PC-3 (cell line): ENCODE results near the gene OSR1. TPM values are rescaled to one million over a fixed set of nuclear protein-coding genes. Genes with fewer than 3 reads are reported as not detected.

ENCODE experiments used
- ATAC-seq: fragments of 200-7000 bp; cut with Tn5 transposase; 2 replicates; pipeline ENCODE4 v1.9.1; 2020; ENCODE audit warnings: mild to moderate bottlenecking, moderate library complexity
- Bru-seq: library from RNA; stranded (reverse); fragments of 400-500 nt; gene quantifications from one replicate; lab custom pipeline; 2021; lab: Mats Ljungman, UMichigan
- BruChase-seq, 2 experiments: library from RNA; stranded (reverse); fragments of 400-500 nt; gene quantifications; one replicate each; lab custom pipeline; 2021; lab: Mats Ljungman, UMichigan
- BruUV-seq: library from RNA; stranded (reverse); fragments of 400-500 nt; replicated peaks from 2 replicates; lab custom pipeline; 2021; lab: Mats Ljungman, UMichigan
- CTCF ChIA-PET: fragments of 300-600 bp; sonication (Branson Sonifier 250); formaldehyde crosslinking; loops from one replicate; lab custom pipeline; 2022; ENCODE audit warnings: antibody characterized with exemption; lab: Charles Lee
- POLR2A ChIA-PET: fragments of 300-600 bp; sonication (Branson Sonifier 250); formaldehyde crosslinking; loops from one replicate; lab custom pipeline; 2022; ENCODE audit warnings: antibody characterized with exemption; ENCODE audit not compliant: unreplicated experiment; lab: Charles Lee
- DNase-seq: peaks from one replicate; pipeline ENCODE4 v3.0.0-alpha.2; 2015
- H2AFZ ChIP-seq: fragments of 300-600 bp; sonication (generic); 2 replicates; pipeline ENCODE4 v1.6.0; 2016; ENCODE audit warnings: antibody characterized with exemption, low read length
- H3F3A ChIP-seq: fragments of 300-600 bp; sonication (generic); one replicate; pipeline ENCODE4 v1.6.0; 2017; ENCODE audit warnings: antibody characterized with exemption, low read length, control low read depth, mild to moderate bottlenecking; ENCODE audit not compliant: unreplicated experiment
- H3K27ac ChIP-seq: fragments of 300-600 bp; sonication (generic); 2 replicates; pipeline ENCODE4 v1.5.1; 2016; ENCODE audit warnings: mild to moderate bottlenecking, low read length
- H3K27me3 ChIP-seq: fragments of 300-600 bp; sonication (generic); 2 replicates; pipeline ENCODE4 v1.6.1; 2016; ENCODE audit warnings: low read length, mixed read lengths
- H3K36me3 ChIP-seq: fragments of 300-600 bp; sonication (generic); 2 replicates; pipeline ENCODE4 v1.6.1; 2016; ENCODE audit warnings: low read depth, mixed run types, low read length, mixed read lengths
- H3K4me1 ChIP-seq: fragments of 300-600 bp; sonication (generic); 2 replicates; pipeline ENCODE4 v1.5.1; 2016; ENCODE audit warnings: low read length; ENCODE audit not compliant: insufficient read depth
- H3K4me2 ChIP-seq: fragments of 300-600 bp; sonication (generic); 2 replicates; pipeline ENCODE4 v1.6.0; 2016; ENCODE audit warnings: low read length
- H3K4me3 ChIP-seq: fragments of 300-600 bp; sonication (generic); 2 replicates; pipeline ENCODE4 v1.5.1; 2016; ENCODE audit warnings: mild to moderate bottlenecking, low read length, mixed read lengths
- H3K79me2 ChIP-seq: fragments of 300-600 bp; sonication (generic); 2 replicates; pipeline ENCODE4 v1.6.1; 2017; ENCODE audit warnings: low read length, mixed read lengths
- H3K9ac ChIP-seq: fragments of 300-600 bp; sonication (generic); 2 replicates; pipeline ENCODE4 v1.6.0; 2016; ENCODE audit warnings: mild to moderate bottlenecking, low read length
- H3K9me2 ChIP-seq: fragments of 300-600 bp; sonication (generic); replicated peaks from 2 replicates; pipeline ENCODE4 v1.6.1; 2016; ENCODE audit warnings: mixed run types, low read length, mixed read lengths
- H3K9me3 ChIP-seq: fragments of 300-600 bp; sonication (generic); 2 replicates; pipeline ENCODE4 v1.6.1; 2016; ENCODE audit warnings: low read length, mixed read lengths
- H4K20me1 ChIP-seq: fragments of 300-600 bp; sonication (generic); 2 replicates; pipeline ENCODE4 v1.6.1; 2016; ENCODE audit warnings: low read length, mixed read lengths
- EZH2 ChIP-seq: fragments of 300-600 bp; sonication (generic); IDR thresholded peaks from one replicate; pipeline ENCODE4 v1.6.1; 2017; ENCODE audit warnings: antibody characterized with exemption, mild to moderate bottlenecking, low read length; ENCODE audit not compliant: unreplicated experiment
- EZH2phosphoT487 ChIP-seq: fragments of 300-600 bp; sonication (generic); IDR thresholded peaks from 2 replicates; pipeline ENCODE4 v1.6.1; 2018; ENCODE audit warnings: mild to moderate bottlenecking, antibody characterized with exemption, low read length, borderline replicate concordance
- intact Hi-C: fragments of 100-400 bp; cut with micrococcal nuclease; formaldehyde crosslinking; loops from 2 replicates; pipeline ENCODE4 v1.9.0; 2023
- long read RNA-seq: library from polyadenylated mRNA; unstranded; transcript quantifications from one replicate; pipeline ENCODE4 v2.0.0, GENCODE V29; 2021; ENCODE audit not compliant: unreplicated experiment
- total RNA-seq: library from RNA; depleted of rRNA; stranded (reverse); fragments of >200 nt; gene quantifications from 2 replicates; pipeline ENCODE4 v1.2.3, GENCODE V29; 2014; rRNA removed
- TF ChIP-seq, protein P1 (sequence below): fragments of 300-600 bp; sonication (generic); conservative IDR thresholded peaks from 2 replicates; pipeline ENCODE4 v1.5.1; 2017; ENCODE audit warnings: antibody characterized with exemption, low read depth, mild to moderate bottlenecking, low read length

The OSR1 gene
- 30.6 and 33.5 TPM in 2 replicates for total RNA-seq
- Bru-seq, nascent RNA, result percentile 80 among the genes with signal in this experiment
- BruChase-seq, experiment 1, labeled RNA remaining after a 6-hour chase, result percentile 65 among the genes with signal in this experiment
- percentile 80 among the genes with signal in this experiment for BruChase-seq, experiment 2, labeled RNA remaining after a 2-hour chase
- long read RNA-seq, full-length matches to known transcripts, result 22 of 28 reads
- long read RNA-seq, partial matches to known transcripts, result 1 of 28 reads
- long read RNA-seq, other reads (novel, unspliced or antisense), result 5 of 28 reads

DNA sequence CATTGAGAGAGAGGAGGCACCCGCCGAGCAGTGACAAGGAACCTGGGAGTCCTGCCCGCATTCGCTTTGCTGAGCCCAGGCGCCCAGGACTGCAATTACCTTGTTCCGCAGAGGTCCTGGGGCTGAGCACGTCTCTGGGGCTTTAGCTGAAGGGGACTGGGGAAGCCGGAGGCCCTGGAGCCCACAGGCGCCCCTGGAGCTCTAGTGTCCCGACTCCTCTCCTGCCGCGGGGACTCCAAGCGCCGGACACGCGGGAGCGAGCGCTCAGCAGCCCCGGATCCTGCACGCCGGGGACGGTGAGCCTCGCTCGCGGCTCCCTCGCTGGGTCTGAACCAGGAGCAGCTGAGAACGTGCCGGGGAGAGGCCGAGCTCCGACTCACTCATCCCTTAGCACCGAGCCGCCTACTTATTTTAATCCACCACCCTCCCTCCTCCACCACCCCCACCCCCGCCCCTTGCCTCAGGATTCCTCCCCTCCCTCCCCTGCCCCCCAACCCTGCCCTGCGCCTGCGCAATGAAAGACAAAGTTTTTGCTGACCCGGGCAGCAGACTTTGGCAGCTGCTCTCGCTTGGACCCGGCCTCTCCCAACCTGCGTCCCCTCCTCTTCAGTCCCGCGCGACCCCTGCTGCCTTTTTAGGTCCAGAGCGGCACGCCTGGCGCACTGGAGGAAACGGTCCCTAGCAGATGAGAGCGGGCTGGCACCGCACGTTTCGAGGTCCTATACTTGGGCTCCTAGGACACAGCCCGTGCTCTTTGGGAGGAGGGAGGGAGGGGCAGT, at the start of gene OSR1:
Gene OSR1 (minus strand): TSS at position 382 of the 779 bp plus-strand sequence. CDS start 4,818 bp downstream, outside the sequence.
- peak within 1 kb of the TSS; percentile 95 for H3K4me3 ChIP-seq
- no peaks in the 10 kb centered on the region for H4K20me1 ChIP-seq
- ATAC-seq (peak; percentile 65), DNase-seq (peak; percentile 71)
- BruUV-seq, result no TSS peak
- CTCF ChIA-PET, result no interaction called here
- H2AFZ ChIP-seq, result peak within 1 kb of the TSS; percentile 96
- H3K4me1 ChIP-seq, result peaks cover 28% of the 10 kb centered on the region
- H3K4me2 ChIP-seq, result peak within 1 kb of the TSS; percentile 96
- H3K79me2 ChIP-seq, result peaks cover 39% of the 10 kb centered on the region
- peak within 1 kb of the TSS; percentile 38 for H3K27ac ChIP-seq
- H3K27me3 ChIP-seq, result no peaks in the 10 kb centered on the region
- H3K9me3 ChIP-seq, result no peaks in the 10 kb centered on the region
- H3F3A ChIP-seq, result no peaks in the 10 kb centered on the region
- H3K9ac ChIP-seq, result peak within 1 kb of the TSS; percentile 83
- intact Hi-C loops, result loop anchor here (1.0 to 5.0 kb wide), 4 partner anchors 51 to 923 kb away; no protein-coding TSS in a partner anchor
- H3K36me3 ChIP-seq, result no peaks in the 10 kb centered on the region
- no peaks in the 10 kb centered on the region for H3K9me2 ChIP-seq
- POLR2A ChIA-PET, result interaction anchor here (0.6 to 0.9 kb wide), 2 partner anchors 133 to 217 kb away, joined by 3 read pairs; no protein-coding TSS in a partner anchor
- TF ChIP-seq, protein P1, sequence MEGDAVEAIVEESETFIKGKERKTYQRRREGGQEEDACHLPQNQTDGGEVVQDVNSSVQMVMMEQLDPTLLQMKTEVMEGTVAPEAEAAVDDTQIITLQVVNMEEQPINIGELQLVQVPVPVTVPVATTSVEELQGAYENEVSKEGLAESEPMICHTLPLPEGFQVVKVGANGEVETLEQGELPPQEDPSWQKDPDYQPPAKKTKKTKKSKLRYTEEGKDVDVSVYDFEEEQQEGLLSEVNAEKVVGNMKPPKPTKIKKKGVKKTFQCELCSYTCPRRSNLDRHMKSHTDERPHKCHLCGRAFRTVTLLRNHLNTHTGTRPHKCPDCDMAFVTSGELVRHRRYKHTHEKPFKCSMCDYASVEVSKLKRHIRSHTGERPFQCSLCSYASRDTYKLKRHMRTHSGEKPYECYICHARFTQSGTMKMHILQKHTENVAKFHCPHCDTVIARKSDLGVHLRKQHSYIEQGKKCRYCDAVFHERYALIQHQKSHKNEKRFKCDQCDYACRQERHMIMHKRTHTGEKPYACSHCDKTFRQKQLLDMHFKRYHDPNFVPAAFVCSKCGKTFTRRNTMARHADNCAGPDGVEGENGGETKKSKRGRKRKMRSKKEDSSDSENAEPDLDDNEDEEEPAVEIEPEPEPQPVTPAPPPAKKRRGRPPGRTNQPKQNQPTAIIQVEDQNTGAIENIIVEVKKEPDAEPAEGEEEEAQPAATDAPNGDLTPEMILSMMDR, result no peak
- no peak for TF ChIP-seq EZH2phosphoT487
- no peak for TF ChIP-seq EZH2

DNA sequence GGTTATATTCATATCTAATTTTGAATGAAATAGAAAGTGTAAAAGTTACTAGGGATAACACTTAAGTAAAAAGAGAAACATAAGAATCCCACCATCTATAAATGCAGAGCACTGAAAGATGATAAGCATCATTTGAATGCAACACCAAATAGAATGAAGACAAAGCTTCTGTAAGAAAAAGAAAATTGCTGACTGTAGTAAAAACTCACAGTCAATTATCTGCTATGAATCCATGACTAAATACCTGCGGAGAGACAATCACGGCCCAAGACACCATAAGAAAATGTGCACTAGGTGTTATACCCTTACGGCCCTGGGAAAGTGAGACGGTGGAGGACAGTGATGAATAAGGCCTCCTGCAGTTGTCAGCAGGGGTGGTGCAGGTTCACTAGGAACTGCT, 45.4 kb upstream of the OSR1 start:
- intact Hi-C loops, result loop anchor here (10.0 kb wide), 1 partner anchor 141 kb away; no protein-coding TSS in a partner anchor

More for the DNA sequence above, 45.4 kb upstream of the OSR1 start:
- ATAC-seq (peak; percentile 59), DNase-seq (no peak)
- H3K27ac ChIP-seq, result no peak overlapping the region
- no peak overlapping the region for H3K9ac ChIP-seq
- no peak overlapping the region for H2AFZ ChIP-seq
- no TSS peak for BruUV-seq
- no peaks in the 10 kb centered on the region for H3K27me3 ChIP-seq
- no peaks in the 10 kb centered on the region for H3K9me3 ChIP-seq
- ChIA-PET CTCF (no interaction called here), POLR2A (no interaction called here)
- H3K79me2 ChIP-seq, result no peaks in the 10 kb centered on the region
- H3K4me1 ChIP-seq, result no peaks in the 10 kb centered on the region
- no peaks in the 10 kb centered on the region for H3F3A ChIP-seq
- H3K36me3 ChIP-seq, result no peaks in the 10 kb centered on the region
- no peak for TF ChIP-seq EZH2
- TF ChIP-seq, protein P1, result no peak
- TF ChIP-seq EZH2phosphoT487, result no peak
- H3K4me2 ChIP-seq, result no peak overlapping the region
- no peaks in the 10 kb centered on the region for H3K9me2 ChIP-seq
- no peak overlapping the region for H3K4me3 ChIP-seq
- H4K20me1 ChIP-seq, result no peaks in the 10 kb centered on the region
